Neuronal stem cell (in vitro differentiated cells): ENCODE results near the gene DNM3.

Experiments used
- DNase-seq: peaks from one replicate; pipeline ENCODE4 v3.0.0-alpha.2; 2013; ENCODE audit warnings: low spot score
- H2AFZ ChIP-seq: one replicate; pipeline ENCODE4 v1.6.1; 2013; ENCODE audit warnings: mild to moderate bottlenecking, low read length, inconsistent platforms
- H2AK5ac ChIP-seq: 2 replicates; pipeline ENCODE4 v1.6.1; 2013; ENCODE audit warnings: low read depth, mild to moderate bottlenecking, inconsistent platforms, low read length, moderate library complexity, mixed read lengths
- H2BK120ac ChIP-seq: 2 replicates; pipeline ENCODE4 v1.6.1; 2013; ENCODE audit warnings: low read depth, mild to moderate bottlenecking, inconsistent platforms, low read length, moderate library complexity, mixed read lengths
- H2BK12ac ChIP-seq: one replicate; pipeline ENCODE4 v1.6.1; 2013; ENCODE audit warnings: low read length, inconsistent platforms
- H2BK15ac ChIP-seq: 2 replicates; pipeline ENCODE4 v1.6.1; 2013; ENCODE audit warnings: mild to moderate bottlenecking, low read length, inconsistent platforms, mixed read lengths
- H2BK5ac ChIP-seq: one replicate; pipeline ENCODE4 v1.6.1; 2013; ENCODE audit warnings: inconsistent platforms, mild to moderate bottlenecking, low read length, moderate library complexity
- H3K14ac ChIP-seq: one replicate; pipeline ENCODE4 v1.6.1; 2013; ENCODE audit warnings: low read length, inconsistent platforms
- H3K18ac ChIP-seq: 2 replicates; pipeline ENCODE4 v1.6.1; 2013; ENCODE audit warnings: low read length, inconsistent platforms
- H3K23ac ChIP-seq: 2 replicates; pipeline ENCODE4 v1.6.1; 2013; ENCODE audit warnings: low read depth, mild to moderate bottlenecking, mixed read lengths, low read length, inconsistent platforms; ENCODE audit not compliant: poor library complexity
- H3K27ac ChIP-seq: replicated peaks from 3 replicates; pipeline ENCODE4 v1.5.1; 2013; ENCODE audit warnings: low read length, inconsistent platforms
- H3K27me3 ChIP-seq, 3 experiments: 2 replicates each; pipeline ENCODE4 v1.6.1; 2013; ENCODE audit warnings: low read length in 3 of 3, mild to moderate bottlenecking in 2 of 3, inconsistent platforms in 1 of 3, low read depth in 1 of 3, mixed read lengths in 1 of 3, moderate library complexity in 1 of 3; ENCODE audit not compliant: control insufficient read depth in 3 of 3, insufficient read depth in 3 of 3
- H3K36me3 ChIP-seq, 2 donors: replicated peaks in 1 of 2; 2 replicates each; pipeline ENCODE4 v1.6.1; 2013; ENCODE audit warnings: low read length in 2 of 2; ENCODE audit not compliant: control insufficient read depth in 2 of 2, insufficient read depth in 2 of 2
- H3K4ac ChIP-seq: 2 replicates; pipeline ENCODE4 v1.6.1; 2013; ENCODE audit warnings: inconsistent platforms, mild to moderate bottlenecking, low read length, moderate library complexity
- H3K4me1 ChIP-seq, 2 donors: 1 replicate in 1 of 2; 2 replicates in 1 of 2; pipeline ENCODE4 v1.6.1; 2013; ENCODE audit warnings: low read length in 2 of 2, low read depth in 1 of 2; ENCODE audit not compliant: control insufficient read depth in 2 of 2, insufficient read depth in 1 of 2
- H3K4me2 ChIP-seq: one replicate; pipeline ENCODE4 v1.6.1; 2013; ENCODE audit warnings: mild to moderate bottlenecking, low read length, inconsistent platforms; ENCODE audit not compliant: insufficient read depth, poor library complexity, severe bottlenecking
- H3K4me3 ChIP-seq, 2 donors: 2 replicates each; pipeline ENCODE4 v1.5.1; 2013; ENCODE audit warnings: low read length in 2 of 2, mild to moderate bottlenecking in 2 of 2, inconsistent platforms in 1 of 2, moderate library complexity in 1 of 2
- H3K79me1 ChIP-seq: one replicate; pipeline ENCODE4 v1.6.1; 2013; ENCODE audit warnings: low read depth, mild to moderate bottlenecking, inconsistent platforms, low read length, moderate library complexity
- H3K9ac ChIP-seq: one replicate; pipeline ENCODE4 v1.6.1; 2013; ENCODE audit warnings: mild to moderate bottlenecking, low read depth, low read length, inconsistent platforms; ENCODE audit not compliant: poor library complexity
- H3K9me3 ChIP-seq, 2 donors: replicated peaks in 1 of 2; 2 replicates each; pipeline versions ENCODE3 to v1.6.1; 2013; ENCODE audit warnings: low read length in 2 of 2, mild to moderate bottlenecking in 2 of 2, inconsistent platforms in 1 of 2, low read depth in 1 of 2, mixed read lengths in 1 of 2, moderate library complexity in 1 of 2; ENCODE audit not compliant: control insufficient read depth in 2 of 2, insufficient read depth in 1 of 2
- H4K8ac ChIP-seq: one replicate; pipeline ENCODE4 v1.6.1; 2013; ENCODE audit warnings: low read depth, mild to moderate bottlenecking, inconsistent platforms, low read length, moderate library complexity
- H4K91ac ChIP-seq: one replicate; pipeline ENCODE4 v1.6.1; 2013; ENCODE audit warnings: low read length, low read depth, mild to moderate bottlenecking, inconsistent platforms; ENCODE audit not compliant: poor library complexity
- WGBS, 2 donors: extraction: QIAGEN DNeasy Blood & Tissue Kit; methylation state at CpG; one replicate each; pipeline ENCODE4 v1.1.7; 2013; ENCODE audit warnings: missing lambda C conversion rate in 2 of 2, mixed read lengths in 1 of 2; ENCODE audit not compliant: insufficient read length in 2 of 2, insufficient replicate concordance in 1 of 2; ENCODE audit errors: extremely low coverage in 2 of 2; 5-methylcytosine and 5-hydroxymethylcytosine counted together

Gene DNM3

GRCh38 chr1:172083191-172083590 is 241.9 kb downstream of the DNM3 start:
- Histone ChIP-seq H3K4me1 (peaks cover 0 to 5% of the 10 kb centered on the region in 2 donors), H2BK5ac (no peak overlapping the region), H3K23ac (no peak overlapping the region), H3K9ac (no peak overlapping the region), H2BK15ac (no peak overlapping the region), H3K36me3 (no peaks in the 10 kb centered on the region), H2AK5ac (no peak overlapping the region), H3K27me3 (no peaks in the 10 kb centered on the region), H3K27ac (no peak overlapping the region), H2BK120ac (no peak overlapping the region), H3K79me1 (no peaks in the 10 kb centered on the region), H4K8ac (no peak overlapping the region), H2AFZ (no peak overlapping the region), H3K9me3 (no peaks in the 10 kb centered on the region), H3K18ac (no peak overlapping the region), H3K4me2 (no peak overlapping the region), H3K14ac (no peak overlapping the region), H3K4me3 (no peak overlapping the region), H4K91ac (no peak overlapping the region), H3K4ac (no peak overlapping the region), H2BK12ac (no peak overlapping the region)
- no CpG with 5 or more reads among the region's 1 CpG for WGBS, 2 donors
- no peak for DNase-seq

- H4K8ac ChIP-seq = no peak overlapping the region
- WGBS, 2 donors = no CpG with 5 or more reads among the region's 2 CpGs
Measured at GRCh38 chr1:172084876-172085275, 243.6 kb downstream of the DNM3 start.

GRCh38 chr1:172085317-172085716 is 244.0 kb downstream of the DNM3 start:
- Histone ChIP-seq H3K14ac (no peak overlapping the region), H3K27ac (peak overlapping the region; percentile 50), H3K9ac (no peak overlapping the region), H3K4me1 (peaks cover 0 to 5% of the 10 kb centered on the region in 2 donors), H3K23ac (no peak overlapping the region), H3K4me3 (no peak overlapping the region), H3K36me3 (no peaks in the 10 kb centered on the region), H3K18ac (no peak overlapping the region), H2BK120ac (no peak overlapping the region), H3K4ac (no peak overlapping the region), H2BK5ac (no peak overlapping the region), H2AFZ (no peak overlapping the region), H4K91ac (no peak overlapping the region), H2AK5ac (no peak overlapping the region), H4K8ac (no peak overlapping the region), H2BK15ac (no peak overlapping the region), H3K79me1 (no peaks in the 10 kb centered on the region), H3K4me2 (no peak overlapping the region), H3K9me3 (no peaks in the 10 kb centered on the region), H3K27me3 (no peaks in the 10 kb centered on the region), H2BK12ac (no peak overlapping the region)
- no CpG with 5 or more reads among the region's 3 CpGs for WGBS, 2 donors
- DNase-seq = peak; percentile 18

More at GRCh38 chr1:172084876-172085275, 243.6 kb downstream of the DNM3 start:
- no peaks in the 10 kb centered on the region for H3K27me3 ChIP-seq
- H3K36me3 ChIP-seq = no peaks in the 10 kb centered on the region
- no peak overlapping the region for H3K4me2 ChIP-seq
- no peak overlapping the region for H2BK5ac ChIP-seq
- H3K9ac ChIP-seq = no peak overlapping the region
- no peak overlapping the region for H4K91ac ChIP-seq
- no peak overlapping the region for H3K4me3 ChIP-seq
- H3K4me1 ChIP-seq = peaks cover 0 to 5% of the 10 kb centered on the region in 2 donors
- H2BK12ac ChIP-seq = no peak overlapping the region
- H3K27ac ChIP-seq = no peak overlapping the region
- no peaks in the 10 kb centered on the region for H3K9me3 ChIP-seq
- DNase-seq = no peak
- H3K4ac ChIP-seq = no peak overlapping the region
- H3K23ac ChIP-seq = no peak overlapping the region
- H3K79me1 ChIP-seq = no peaks in the 10 kb centered on the region
- no peak overlapping the region for H3K18ac ChIP-seq
- no peak overlapping the region for H2BK15ac ChIP-seq
- H2BK120ac ChIP-seq = no peak overlapping the region
- H2AFZ ChIP-seq = no peak overlapping the region
- H3K14ac ChIP-seq = no peak overlapping the region
- no peak overlapping the region for H2AK5ac ChIP-seq

- no CpG with 5 or more reads among the region's 2 CpGs for WGBS, 2 donors
- no peak overlapping the region for H2AFZ ChIP-seq
- H3K4me3 ChIP-seq = no peak overlapping the region
- H4K8ac ChIP-seq = no peak overlapping the region
- no peaks in the 10 kb centered on the region for H3K27me3 ChIP-seq
- H3K4ac ChIP-seq = no peak overlapping the region
- no peaks in the 10 kb centered on the region for H3K9me3 ChIP-seq
- H2BK15ac ChIP-seq = no peak overlapping the region
- no peak overlapping the region for H3K14ac ChIP-seq
- H2BK5ac ChIP-seq = no peak overlapping the region
- H3K79me1 ChIP-seq = no peaks in the 10 kb centered on the region
- H3K18ac ChIP-seq = no peak overlapping the region
- no peaks in the 10 kb centered on the region for H3K36me3 ChIP-seq
- H3K27ac ChIP-seq = no peak overlapping the region
- H2BK12ac ChIP-seq = no peak overlapping the region
- no peak overlapping the region for H3K9ac ChIP-seq
- no peak overlapping the region for H2AK5ac ChIP-seq
- H3K4me1 ChIP-seq = peaks cover 0 to 5% of the 10 kb centered on the region in 2 donors
- H2BK120ac ChIP-seq = no peak overlapping the region
- no peak overlapping the region for H4K91ac ChIP-seq
- H3K4me2 ChIP-seq = no peak overlapping the region
- H3K23ac ChIP-seq = no peak overlapping the region
- DNase-seq = no peak
Measured at GRCh38 chr1:172086137-172086536, 244.8 kb downstream of the DNM3 start.
